GM18858 (cell line): ENCODE results near the gene TMEM52.
"Not testable (repeated sequence)": the region's sequence is repeated elsewhere in the genome, so short reads cannot be mapped to it uniquely, and the experiment has no call there.

Experiments
- ATAC-seq: cut with Tn5 transposase; IDR thresholded peaks from one replicate; pipeline ENCODE4 v1.9.1; 2021; ENCODE audit not compliant: unreplicated experiment

Gene TMEM52

GRCh38 chr1:1946540-1946939 is 27.5 kb upstream of the TMEM52 start:
- ATAC-seq, result no peak

GRCh38 chr1:1945782-1946393 is 26.8 kb upstream of the TMEM52 start:
- no peak for ATAC-seq

GRCh38 chr1:1943834-1944570 is 24.9 kb upstream of the TMEM52 start:
- no peak for ATAC-seq

- ATAC-seq, result no peak
Measured at GRCh38 chr1:1942753-1943656, 23.9 kb upstream of the TMEM52 start.

- no peak for ATAC-seq
Measured at GRCh38 chr1:1941868-1942752, 23.0 kb upstream of the TMEM52 start.

GRCh38 chr1:1941211-1941841 is 22.2 kb upstream of the TMEM52 start:
- ATAC-seq, result no peak

GRCh38 chr1:1940123-1940425 is 21.0 kb upstream of the TMEM52 start:
- ATAC-seq, result no peak

GRCh38 chr1:1939296-1940122 is 20.4 kb upstream of the TMEM52 start:
- no peak for ATAC-seq

- ATAC-seq, result no peak
Measured at GRCh38 chr1:1938613-1939295, 19.7 kb upstream of the TMEM52 start.

- ATAC-seq, result no peak
Measured at GRCh38 chr1:1938276-1938573, 19.1 kb upstream of the TMEM52 start.

- no peak for ATAC-seq
Measured at GRCh38 chr1:1937549-1938275, 18.6 kb upstream of the TMEM52 start.

GRCh38 chr1:1937061-1937460 is 18.0 kb upstream of the TMEM52 start:
- no peak for ATAC-seq

- ATAC-seq, result not testable (repeated sequence)
Measured at GRCh38 chr1:1934848-1935247, 15.8 kb upstream of the TMEM52 start.

- ATAC-seq, result no peak
Measured at GRCh38 chr1:1929639-1930545, 10.8 kb upstream of the TMEM52 start.

- no peak for ATAC-seq
Measured at GRCh38 chr1:1929102-1929638, 10.1 kb upstream of the TMEM52 start.

- ATAC-seq, result no peak
Measured at GRCh38 chr1:1928231-1929101, 9.4 kb upstream of the TMEM52 start.
